Loucy (cell line): Measurements from ENCODE around the gene RALA.

Experiments
- H2AFZ ChIP-seq: fragments of 200-600 bp; sonication (generic); 2 replicates; pipeline ENCODE4 v1.6.0; 2016; ENCODE audit warnings: antibody characterized with exemption, mild to moderate bottlenecking, low read length, moderate library complexity
- H3F3A ChIP-seq: fragments of 200-600 bp; 2 replicates; pipeline ENCODE4 v1.6.0; 2016; ENCODE audit warnings: antibody characterized with exemption, low read depth, mild to moderate bottlenecking
- H3K27me3 ChIP-seq: fragments of 200-600 bp; sonication (generic); 2 replicates; pipeline ENCODE4 v1.6.1; 2014; ENCODE audit warnings: low read length, mild to moderate bottlenecking; ENCODE audit not compliant: insufficient read depth, poor library complexity, severe bottlenecking
- H3K36me3 ChIP-seq: fragments of 200-600 bp; sonication (generic); 2 replicates; pipeline ENCODE4 v1.6.1; 2016; ENCODE audit warnings: low read length; ENCODE audit not compliant: insufficient read depth
- H3K4me1 ChIP-seq: fragments of 200-600 bp; sonication (generic); 2 replicates; pipeline ENCODE4 v1.5.1; 2014; ENCODE audit warnings: low read length, mild to moderate bottlenecking; ENCODE audit not compliant: insufficient read depth, poor library complexity, severe bottlenecking
- H3K4me2 ChIP-seq: fragments of 200-600 bp; sonication (generic); 2 replicates; pipeline ENCODE4 v1.6.0; 2014; ENCODE audit warnings: antibody characterized with exemption, low read length, low read depth, mild to moderate bottlenecking; ENCODE audit not compliant: poor library complexity, severe bottlenecking
- H3K4me3 ChIP-seq: fragments of 200-600 bp; sonication (generic); 2 replicates; pipeline ENCODE4 v1.5.1; 2014; ENCODE audit warnings: low read length, mild to moderate bottlenecking, mixed read lengths; ENCODE audit not compliant: poor library complexity, severe bottlenecking
- H3K79me2 ChIP-seq: fragments of 200-600 bp; sonication (generic); 2 replicates; pipeline ENCODE4 v1.6.1; 2014; ENCODE audit warnings: low read length; ENCODE audit not compliant: insufficient read depth
- H3K9ac ChIP-seq: fragments of 200-600 bp; sonication (generic); 2 replicates; pipeline ENCODE4 v1.6.0; 2014; ENCODE audit warnings: mild to moderate bottlenecking, low read depth, low read length, moderate library complexity; ENCODE audit not compliant: poor library complexity, severe bottlenecking
- H3K9me2 ChIP-seq: fragments of 200-600 bp; sonication (generic); replicated peaks from 2 replicates; pipeline ENCODE4 v1.6.1; 2016; ENCODE audit warnings: low read depth, low read length, mixed read lengths
- H3K9me3 ChIP-seq: fragments of 200-600 bp; sonication (generic); 2 replicates; pipeline ENCODE4 v1.6.1; 2014; ENCODE audit warnings: mild to moderate bottlenecking, antibody characterized with exemption, low read length, low read depth; ENCODE audit not compliant: insufficient read depth
- H4K20me1 ChIP-seq: fragments of 200-600 bp; sonication (generic); 2 replicates; pipeline ENCODE4 v1.6.0; 2014; ENCODE audit warnings: antibody characterized with exemption, low read length, mild to moderate bottlenecking; ENCODE audit not compliant: insufficient read depth, poor library complexity, severe bottlenecking
- EZH2phosphoT487 ChIP-seq: fragments of 200-600 bp; IDR thresholded peaks from 2 replicates; pipeline ENCODE4 v1.6.1; 2018; ENCODE audit warnings: antibody characterized with exemption, mild to moderate bottlenecking, moderate library complexity, borderline replicate concordance
- TF ChIP-seq, protein P1 (sequence below): fragments of 200-600 bp; sonication (generic); conservative IDR thresholded peaks from 2 replicates; pipeline ENCODE4 v1.5.1; 2014; ENCODE audit warnings: mild to moderate bottlenecking, antibody characterized with exemption, low read length

RALA gene

DNA sequence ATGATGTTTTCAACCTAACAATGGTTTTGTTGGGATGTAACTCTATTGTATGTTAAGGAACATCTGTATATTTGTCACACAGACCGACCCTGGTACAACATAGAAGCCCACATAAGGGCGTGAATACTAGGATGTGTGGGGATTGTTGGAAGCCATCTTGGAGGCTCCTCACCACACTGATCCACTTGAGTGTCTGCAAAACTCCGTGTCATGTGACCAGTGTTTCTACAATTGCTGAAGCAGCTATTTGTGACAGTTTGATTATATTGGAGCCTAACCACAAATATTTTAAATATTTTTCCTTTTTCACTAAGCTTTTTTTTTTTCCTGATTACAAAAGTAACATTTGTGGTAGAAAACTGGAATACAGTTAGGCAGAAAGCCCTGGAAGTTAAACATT lies 27.9 kb downstream of the RALA start:
- H3K4me1 ChIP-seq: no peaks in the 10 kb centered on the region
- no peak overlapping the region for H2AFZ ChIP-seq
- no peaks in the 10 kb centered on the region for H4K20me1 ChIP-seq
- H3F3A ChIP-seq: no peaks in the 10 kb centered on the region
- H3K79me2 ChIP-seq: peaks cover 74% of the 10 kb centered on the region
- no peaks in the 10 kb centered on the region for H3K27me3 ChIP-seq
- H3K36me3 ChIP-seq: no peaks in the 10 kb centered on the region; the same call in 1 of the 2 replicates
- H3K4me3 ChIP-seq: no peak overlapping the region
- no peak for TF ChIP-seq EZH2phosphoT487
- TF ChIP-seq, protein P1, sequence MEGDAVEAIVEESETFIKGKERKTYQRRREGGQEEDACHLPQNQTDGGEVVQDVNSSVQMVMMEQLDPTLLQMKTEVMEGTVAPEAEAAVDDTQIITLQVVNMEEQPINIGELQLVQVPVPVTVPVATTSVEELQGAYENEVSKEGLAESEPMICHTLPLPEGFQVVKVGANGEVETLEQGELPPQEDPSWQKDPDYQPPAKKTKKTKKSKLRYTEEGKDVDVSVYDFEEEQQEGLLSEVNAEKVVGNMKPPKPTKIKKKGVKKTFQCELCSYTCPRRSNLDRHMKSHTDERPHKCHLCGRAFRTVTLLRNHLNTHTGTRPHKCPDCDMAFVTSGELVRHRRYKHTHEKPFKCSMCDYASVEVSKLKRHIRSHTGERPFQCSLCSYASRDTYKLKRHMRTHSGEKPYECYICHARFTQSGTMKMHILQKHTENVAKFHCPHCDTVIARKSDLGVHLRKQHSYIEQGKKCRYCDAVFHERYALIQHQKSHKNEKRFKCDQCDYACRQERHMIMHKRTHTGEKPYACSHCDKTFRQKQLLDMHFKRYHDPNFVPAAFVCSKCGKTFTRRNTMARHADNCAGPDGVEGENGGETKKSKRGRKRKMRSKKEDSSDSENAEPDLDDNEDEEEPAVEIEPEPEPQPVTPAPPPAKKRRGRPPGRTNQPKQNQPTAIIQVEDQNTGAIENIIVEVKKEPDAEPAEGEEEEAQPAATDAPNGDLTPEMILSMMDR: no peak
- H3K4me2 ChIP-seq: no peak overlapping the region
- H3K9me3 ChIP-seq: no peaks in the 10 kb centered on the region
- H3K9ac ChIP-seq: no peak overlapping the region
- no peaks in the 10 kb centered on the region for H3K9me2 ChIP-seq

GRCh38 chr7:39656415-39656814 lies 33.0 kb downstream of the RALA start:
- H3F3A ChIP-seq: no peaks in the 10 kb centered on the region
- H2AFZ ChIP-seq: no peak overlapping the region
- H3K27me3 ChIP-seq: no peaks in the 10 kb centered on the region
- no peak overlapping the region for H3K4me3 ChIP-seq
- no peak overlapping the region for H3K4me2 ChIP-seq
- no peaks in the 10 kb centered on the region for H4K20me1 ChIP-seq
- H3K9me3 ChIP-seq: no peaks in the 10 kb centered on the region; the same call in 1 of the 2 replicates
- H3K79me2 ChIP-seq: peaks cover 47% of the 10 kb centered on the region
- peaks cover 12% of the 10 kb centered on the region for H3K36me3 ChIP-seq
- H3K4me1 ChIP-seq: no peaks in the 10 kb centered on the region
- H3K9ac ChIP-seq: no peak overlapping the region
- no peak for TF ChIP-seq EZH2phosphoT487
- TF ChIP-seq, protein P1: no peak
- no peaks in the 10 kb centered on the region for H3K9me2 ChIP-seq

DNA sequence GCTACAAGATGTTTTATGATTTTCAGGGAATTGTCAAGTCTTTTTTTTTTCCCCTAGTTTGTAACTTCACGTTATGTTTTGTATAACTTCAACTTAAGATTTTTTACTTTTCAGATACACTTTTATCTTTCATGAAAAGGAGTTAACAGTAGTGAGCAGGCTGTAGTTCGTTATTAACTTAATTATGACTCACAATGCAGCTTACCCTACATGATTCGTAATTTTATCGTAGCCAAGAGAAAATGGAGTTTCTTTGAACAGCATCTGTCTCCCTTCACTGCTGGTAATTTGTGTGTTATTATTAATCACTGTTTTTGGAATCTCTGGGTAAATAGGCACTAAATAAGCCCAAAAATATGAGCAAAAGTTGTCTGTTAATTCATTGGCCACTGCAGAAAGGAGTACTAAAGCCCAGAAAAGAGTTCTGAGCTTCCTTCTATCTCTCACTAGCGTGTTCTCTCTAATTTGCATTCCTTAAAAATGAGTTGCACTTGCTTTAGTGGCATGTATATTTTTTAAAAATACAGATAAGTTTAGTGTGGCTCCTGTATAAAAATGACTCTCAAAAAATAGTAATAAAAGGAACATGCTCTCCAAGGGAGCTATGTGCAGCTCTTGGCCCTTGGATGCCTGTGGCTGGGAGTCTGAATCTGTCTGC lies 36.1 kb downstream of the RALA start:
- Histone ChIP-seq H3K36me3 (peaks cover 17% of the 10 kb centered on the region; the same call in 1 of the 2 replicates), H4K20me1 (no peaks in the 10 kb centered on the region), H2AFZ (no peak overlapping the region), H3K9me2 (no peaks in the 10 kb centered on the region), H3K4me3 (no peak overlapping the region), H3K4me2 (no peak overlapping the region), H3K9ac (no peak overlapping the region), H3K9me3 (peaks cover 5% of the 10 kb centered on the region; the same call in 1 of the 2 replicates), H3K79me2 (peaks cover 33% of the 10 kb centered on the region), H3F3A (no peaks in the 10 kb centered on the region), H3K4me1 (peaks cover 5% of the 10 kb centered on the region), H3K27me3 (no peaks in the 10 kb centered on the region)
- TF ChIP-seq EZH2phosphoT487: no peak
- TF ChIP-seq, protein P1: no peak
